NCI-H460 (cell line): ENCODE results near the gene C17orf50. TPM values are rescaled to one million over a fixed set of nuclear protein-coding genes. Genes with fewer than 3 reads are reported as not detected.
"Not testable (repeated sequence)": the region's sequence is repeated elsewhere in the genome, so short reads cannot be mapped to it uniquely, and the experiment has no call there.

ENCODE experiments used
- DNase-seq: peaks from one replicate; pipeline ENCODE4 v3.0.0-alpha.2; 2016; ENCODE audit warnings: low read depth; ENCODE audit errors: extremely low read depth
- total RNA-seq: library from RNA; depleted of rRNA; stranded (reverse); fragments of >200 nt; shearing (Covaris generic); gene quantifications from 2 replicates; pipeline ENCODE4 v1.2.3, GENCODE V29; 2014

Gene C17orf50
- total RNA-seq, 1 experiment from 2014 or later, result not detected

- not testable (repeated sequence) for DNase-seq
These were observed 9.1 kb upstream of the C17orf50 start for GRCh38 chr17:35751541-35751940.

- no peak for DNase-seq
These were observed 8.2 kb upstream of the C17orf50 start for GRCh38 chr17:35752471-35752870.

GRCh38 chr17:35752945-35753764 lies 7.5 kb upstream of the C17orf50 start, which contains the start of gene GAS2L2:
Gene GAS2L2, minus strand, starts transcription at chr17:35753239. Its CDS starts 389 bp downstream, at chr17:35752850.
- DNase-seq, result no peak

GRCh38 chr17:35757243-35757642 lies 3.4 kb upstream of the C17orf50 start:
- DNase-seq, result no peak

- DNase-seq, result no peak
These were observed 914 bp downstream of the C17orf50 start for GRCh38 chr17:35761601-35762000.

- no peak for DNase-seq
These were observed 3.1 kb downstream of the C17orf50 start for GRCh38 chr17:35763767-35764122.

GRCh38 chr17:35764123-35764991 lies 3.7 kb downstream of the C17orf50 start:
- DNase-seq, result peak; percentile 85

- no peak for DNase-seq
These were observed 4.5 kb downstream of the C17orf50 start for GRCh38 chr17:35765086-35765710.

- DNase-seq, result no peak
These were observed 5.2 kb downstream of the C17orf50 start for GRCh38 chr17:35765756-35766488.

- no peak for DNase-seq
These were observed 5.8 kb downstream of the C17orf50 start for GRCh38 chr17:35766489-35766877.

- peak; percentile 47 for DNase-seq
These were observed 6.3 kb downstream of the C17orf50 start for GRCh38 chr17:35766903-35767510.

GRCh38 chr17:35768797-35769196 lies 8.1 kb downstream of the C17orf50 start:
- no peak for DNase-seq

- DNase-seq, result no peak
These were observed 9.3 kb downstream of the C17orf50 start for GRCh38 chr17:35769895-35770486.

GRCh38 chr17:35773129-35773528 lies 12.4 kb downstream of the C17orf50 start:
- no peak for DNase-seq

- no peak for DNase-seq
These were observed 13.2 kb downstream of the C17orf50 start for GRCh38 chr17:35773679-35774425.

GRCh38 chr17:35774499-35774898 lies 13.8 kb downstream of the C17orf50 start:
- no peak for DNase-seq

GRCh38 chr17:35775039-35775438 lies 14.4 kb downstream of the C17orf50 start:
- no peak for DNase-seq

GRCh38 chr17:35775583-35775982 lies 14.9 kb downstream of the C17orf50 start:
- DNase-seq, result no peak

GRCh38 chr17:35778641-35779196 lies 18.0 kb downstream of the C17orf50 start:
- DNase-seq, result no peak
